Mammary epithelial cell (primary cell): ENCODE results near the gene CNOT6L.

Experiments
- CTCF ChIP-seq, 2 donors: IDR thresholded peaks in 1 of 2; conservative IDR thresholded peaks in 1 of 2; 2 replicates each; pipeline ENCODE4 v1.5.1; 2011 to 2012; ENCODE audit warnings: inconsistent platforms in 2 of 2, low read length in 2 of 2, mild to moderate bottlenecking in 2 of 2, control low read depth in 1 of 2, low read depth in 1 of 2; ENCODE audit not compliant: insufficient read depth in 1 of 2; ENCODE audit errors: extremely low read depth in 1 of 2
- EZH2 ChIP-seq: IDR thresholded peaks from 2 replicates; pipeline ENCODE4 v1.6.1; 2012; ENCODE audit warnings: low read length, inconsistent platforms, borderline replicate concordance

GRCh38 chr4:77714514-77714913 is 104.7 kb downstream of the CNOT6L start:
- TF ChIP-seq CTCF (conservative IDR thresholded peaks at IDR 0.05 in 1 of 2, IDR thresholded peaks at IDR 0.05 in 1 of 2; ENCODE audit: extremely low read depth in 1 of 2, insufficient read depth in 1 of 2, low read depth in 1 of 2, low read length in 2 of 2) = no peak
- no peak for TF ChIP-seq EZH2
